ENCODE data around the gene CDHR1.
"Not testable (repeated sequence)": the region's sequence is repeated elsewhere in the genome, so short reads cannot be mapped to it uniquely, and the experiment has no call there.

The CDHR1 gene

GRCh38 chr10:84194424-84195043 lies at the start of gene CDHR1:
Gene CDHR1 (plus strand): TSS chr10:84194537. CDS start chr10:84194761, 224 bp downstream.
- DNase-seq (ENCODE audit: insufficient read length, low spot score) (peak; percentile 36), FAIRE-seq (no peak)

- no peak for DNase-seq (ENCODE audit: insufficient read length, low spot score)
- no peak for FAIRE-seq
Measured at GRCh38 chr10:84147347-84147746, 47.0 kb upstream of the CDHR1 start.

GRCh38 chr10:84148006-84148597 lies 46.2 kb upstream of the CDHR1 start:
- peak; percentile 11 for DNase-seq (ENCODE audit: insufficient read length, low spot score)
- FAIRE-seq: not testable (repeated sequence)

GRCh38 chr10:84149854-84150253 lies 44.5 kb upstream of the CDHR1 start:
- DNase-seq (ENCODE audit: insufficient read length, low spot score): no peak
- no peak for FAIRE-seq

- DNase-seq (ENCODE audit: insufficient read length, low spot score) (no peak), FAIRE-seq (no peak)
Measured at GRCh38 chr10:84152769-84153168, 41.6 kb upstream of the CDHR1 start.

- no peak for FAIRE-seq
- DNase-seq (ENCODE audit: insufficient read length, low spot score): no peak
Measured at GRCh38 chr10:84155521-84155920, 38.8 kb upstream of the CDHR1 start.

- FAIRE-seq (no peak), DNase-seq (ENCODE audit: insufficient read length, low spot score) (no peak)
Measured at GRCh38 chr10:84156009-84156408, 38.3 kb upstream of the CDHR1 start.

- FAIRE-seq (no peak), DNase-seq (ENCODE audit: insufficient read length, low spot score) (no peak)
Measured at GRCh38 chr10:84156768-84157167, 37.6 kb upstream of the CDHR1 start.

- DNase-seq (ENCODE audit: insufficient read length, low spot score) (no peak), FAIRE-seq (no peak)
Measured at GRCh38 chr10:84158061-84158460, 36.3 kb upstream of the CDHR1 start.

- FAIRE-seq: no peak
Measured at GRCh38 chr10:84158550-84158949, 35.8 kb upstream of the CDHR1 start.

GRCh38 chr10:84159076-84159685 lies 35.2 kb upstream of the CDHR1 start:
- FAIRE-seq: no peak
- no peak for DNase-seq (ENCODE audit: insufficient read length, low spot score)

More at GRCh38 chr10:84158550-84158949, 35.8 kb upstream of the CDHR1 start:
- no peak for DNase-seq (ENCODE audit: insufficient read length, low spot score)

GRCh38 chr10:84160663-84161362 lies 33.5 kb upstream of the CDHR1 start:
- no peak for DNase-seq (ENCODE audit: insufficient read length, low spot score)
- no peak for FAIRE-seq

- no peak for FAIRE-seq
Measured at GRCh38 chr10:84163996-84164395, 30.3 kb upstream of the CDHR1 start.

GRCh38 chr10:84164442-84164841 lies 29.9 kb upstream of the CDHR1 start:
- FAIRE-seq (no peak), DNase-seq (ENCODE audit: insufficient read length, low spot score) (no peak)

More at GRCh38 chr10:84163996-84164395, 30.3 kb upstream of the CDHR1 start:
- DNase-seq (ENCODE audit: insufficient read length, low spot score): no peak

- DNase-seq (ENCODE audit: insufficient read length, low spot score) (no peak), FAIRE-seq (no peak)
Measured at GRCh38 chr10:84166620-84167288, 27.6 kb upstream of the CDHR1 start.

GRCh38 chr10:84167289-84167653 lies 27.1 kb upstream of the CDHR1 start:
- not testable (repeated sequence) for FAIRE-seq

GRCh38 chr10:84168382-84168781 lies 26.0 kb upstream of the CDHR1 start:
- not testable (repeated sequence) for FAIRE-seq; DNase-seq (ENCODE audit: insufficient read length, low spot score)

More at GRCh38 chr10:84167289-84167653, 27.1 kb upstream of the CDHR1 start:
- not testable (repeated sequence) for DNase-seq (ENCODE audit: insufficient read length, low spot score)

GRCh38 chr10:84171237-84171636 lies 23.1 kb upstream of the CDHR1 start:
- not testable (repeated sequence) for DNase-seq (ENCODE audit: insufficient read length, low spot score); FAIRE-seq

- not testable (repeated sequence) for DNase-seq (ENCODE audit: insufficient read length, low spot score); FAIRE-seq
Measured at GRCh38 chr10:84171700-84172466, 22.5 kb upstream of the CDHR1 start.
